ENCODE results near the gene UBAC1.
"Not testable (repeated sequence)": the region's sequence is repeated elsewhere in the genome, so short reads cannot be mapped to it uniquely, and the experiment has no call there.

The UBAC1 gene

GRCh38 chr9:135978642-135979546 lies 17.7 kb upstream of the UBAC1 start:
- no peak for DNase-seq (ENCODE audit: low read depth)

DNA sequence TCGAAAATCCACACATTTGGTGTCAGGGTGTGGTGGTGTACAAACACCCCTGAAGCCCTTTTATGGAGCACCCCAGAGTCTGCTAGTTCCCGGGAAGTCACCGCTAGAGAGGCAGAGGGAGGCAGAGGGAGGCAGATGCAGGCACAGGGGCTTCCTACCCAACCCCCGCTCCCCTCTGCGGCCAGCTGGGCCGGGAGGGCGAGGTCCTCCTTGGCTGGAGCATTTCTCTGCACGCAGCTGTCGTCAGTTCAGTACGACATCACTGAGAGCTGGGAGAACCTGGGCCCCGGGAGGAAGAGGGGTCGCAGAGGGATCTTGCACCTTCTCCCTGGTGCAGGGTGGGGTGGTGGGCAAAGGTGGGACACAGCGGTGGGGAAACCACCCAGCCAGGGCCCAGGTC lies 15.8 kb upstream of the UBAC1 start:
- no peak for DNase-seq (ENCODE audit: low read depth)

- no peak for DNase-seq (ENCODE audit: low read depth)
These were observed 15.4 kb upstream of the UBAC1 start for GRCh38 chr9:135976531-135976930.

GRCh38 chr9:135975834-135976233 lies 14.7 kb upstream of the UBAC1 start:
- DNase-seq (ENCODE audit: low read depth): no peak

- no peak for DNase-seq (ENCODE audit: low read depth)
These were observed 13.0 kb upstream of the UBAC1 start for GRCh38 chr9:135974220-135974573.

DNA sequence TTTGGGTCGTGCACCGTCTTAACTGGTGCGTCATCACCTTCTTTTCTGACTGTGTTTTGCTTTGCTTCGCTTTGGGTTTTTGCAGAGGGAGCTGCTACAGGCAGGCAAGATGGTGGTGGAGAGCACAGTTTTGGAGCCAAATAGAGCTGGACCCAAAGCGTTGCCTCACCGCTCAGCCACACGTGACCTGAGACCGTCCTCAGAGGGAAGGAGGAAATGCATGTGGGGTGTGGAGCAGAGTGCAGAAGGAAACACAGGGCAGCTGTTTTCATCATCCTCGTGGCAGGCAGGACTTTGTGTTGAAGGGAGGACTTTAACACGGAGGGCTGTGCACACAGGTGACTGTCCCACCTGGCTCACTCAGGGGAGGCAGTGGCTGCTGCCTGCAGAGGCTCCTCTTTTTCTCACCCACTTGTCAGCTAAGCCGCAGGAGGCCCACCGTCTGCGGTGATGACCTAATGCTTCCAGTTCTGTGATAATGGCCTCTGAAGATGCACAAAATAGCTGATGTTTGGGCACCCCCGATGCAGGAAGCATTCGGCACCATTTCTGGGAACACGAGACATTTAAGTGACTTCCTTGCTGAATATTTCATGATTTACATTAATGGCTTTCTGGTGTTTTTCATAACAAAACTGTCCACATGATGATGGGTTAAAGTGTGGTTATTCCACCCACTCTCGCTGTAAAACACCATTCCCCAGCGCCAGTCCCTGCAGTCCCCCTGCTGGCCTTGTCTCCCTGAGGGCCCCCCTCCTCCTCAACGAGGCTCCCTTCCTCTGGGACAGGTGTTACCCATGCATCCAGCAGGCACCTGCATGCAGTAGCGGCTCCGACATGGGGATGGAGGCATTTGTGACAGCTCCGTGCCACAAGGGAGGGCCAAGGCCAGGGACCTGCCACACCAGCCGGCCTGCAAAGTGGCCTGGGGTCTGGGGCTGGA lies 12.4 kb upstream of the UBAC1 start:
- DNase-seq (ENCODE audit: low read depth): no peak

GRCh38 chr9:135971892-135972291 lies 10.7 kb upstream of the UBAC1 start:
- DNase-seq (ENCODE audit: low read depth): no peak

DNA sequence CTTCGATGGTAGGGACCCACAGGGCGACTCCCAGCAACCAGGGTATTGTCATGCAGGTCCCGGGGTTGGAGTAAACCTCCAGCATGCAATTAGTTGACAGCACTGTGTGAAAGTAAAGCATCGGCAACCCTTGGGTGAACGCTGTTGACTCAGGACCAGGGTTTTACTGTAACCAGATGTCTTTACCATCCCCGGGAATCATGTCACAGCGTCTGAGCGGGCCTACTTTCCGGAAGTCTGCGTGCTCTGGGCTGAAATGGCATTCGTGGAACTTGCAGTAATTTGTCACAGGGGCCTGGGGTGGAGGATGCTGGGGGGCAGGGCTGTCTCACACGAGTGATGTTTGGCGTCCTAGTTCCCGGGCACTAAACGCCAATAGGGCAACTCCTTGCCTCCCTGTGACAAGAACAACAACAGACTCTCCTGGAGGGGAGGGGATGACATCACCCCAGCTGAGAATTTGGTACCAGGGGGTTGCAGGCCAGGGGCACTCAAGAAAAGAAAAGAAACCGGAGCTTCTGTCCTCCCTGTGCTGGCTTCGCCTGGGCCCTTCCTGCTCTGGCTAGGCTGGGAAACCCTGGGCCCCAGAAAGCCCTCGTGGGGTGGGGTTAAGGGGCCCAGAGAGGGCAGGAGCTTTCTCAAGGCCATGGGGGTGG lies 10.1 kb upstream of the UBAC1 start:
- DNase-seq (ENCODE audit: low read depth): no peak

DNA sequence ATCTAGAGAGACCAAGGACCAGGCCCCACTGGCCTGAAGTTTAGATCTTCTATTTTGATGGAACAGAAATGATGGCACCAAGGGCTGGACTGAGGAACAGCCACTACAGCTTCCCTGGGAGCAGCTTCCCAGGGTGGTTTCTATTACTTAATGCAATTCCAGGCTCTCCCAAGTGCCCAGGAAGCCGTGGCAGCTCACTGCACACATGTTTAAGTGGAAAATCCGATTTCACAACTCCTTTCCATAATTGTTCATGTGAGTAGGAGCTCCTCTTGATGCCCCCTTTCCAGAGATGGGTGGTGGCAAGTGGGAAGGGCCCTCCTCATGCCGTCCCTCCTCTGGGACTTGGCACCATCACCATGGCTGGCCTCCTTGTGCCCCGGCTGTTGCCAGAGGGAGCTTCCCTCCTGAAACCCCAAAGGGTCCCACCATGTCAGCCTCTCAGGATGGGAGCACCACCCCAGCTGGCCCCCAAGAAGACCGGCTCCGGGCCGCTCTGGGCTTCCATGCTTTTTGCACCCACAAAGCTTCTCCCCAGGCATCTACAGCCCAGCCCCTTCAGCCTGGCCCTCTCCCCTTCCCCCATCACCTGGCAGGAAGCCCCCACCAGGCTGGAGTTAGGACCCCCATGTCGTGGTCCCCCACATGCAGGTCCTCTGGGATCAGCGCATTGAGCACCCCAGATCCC lies 9.1 kb upstream of the UBAC1 start:
- no peak for DNase-seq (ENCODE audit: low read depth)

DNA sequence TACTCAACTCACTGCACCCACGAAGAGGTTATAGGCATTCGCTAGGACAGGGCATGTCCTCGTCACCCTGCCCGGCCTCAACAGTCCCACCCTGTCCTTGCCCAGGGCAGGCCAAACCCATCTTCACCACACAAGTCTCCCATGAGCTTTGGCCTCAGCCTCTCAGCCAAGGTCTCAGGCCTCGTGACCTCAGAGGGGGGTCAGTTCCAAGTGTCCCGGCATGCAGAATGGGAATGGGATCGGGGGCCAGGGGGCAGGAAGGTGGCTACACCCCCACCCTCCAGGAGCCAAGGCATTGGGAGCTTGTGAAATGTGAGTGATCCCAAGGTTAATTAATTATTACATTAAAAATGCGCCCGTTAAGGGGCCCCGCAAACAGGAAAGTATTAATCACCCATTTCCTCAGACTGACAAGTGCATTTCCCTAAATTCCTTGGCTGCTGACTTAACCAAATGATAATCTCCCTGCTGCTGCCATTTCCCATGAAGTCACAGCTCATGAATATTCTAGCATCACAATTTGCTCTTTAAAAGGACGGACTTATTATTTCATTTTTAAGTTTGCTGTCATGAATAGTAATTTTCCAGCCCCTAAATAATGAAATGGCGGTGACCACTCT lies 8.0 kb upstream of the UBAC1 start:
- DNase-seq (ENCODE audit: low read depth): no peak

DNA sequence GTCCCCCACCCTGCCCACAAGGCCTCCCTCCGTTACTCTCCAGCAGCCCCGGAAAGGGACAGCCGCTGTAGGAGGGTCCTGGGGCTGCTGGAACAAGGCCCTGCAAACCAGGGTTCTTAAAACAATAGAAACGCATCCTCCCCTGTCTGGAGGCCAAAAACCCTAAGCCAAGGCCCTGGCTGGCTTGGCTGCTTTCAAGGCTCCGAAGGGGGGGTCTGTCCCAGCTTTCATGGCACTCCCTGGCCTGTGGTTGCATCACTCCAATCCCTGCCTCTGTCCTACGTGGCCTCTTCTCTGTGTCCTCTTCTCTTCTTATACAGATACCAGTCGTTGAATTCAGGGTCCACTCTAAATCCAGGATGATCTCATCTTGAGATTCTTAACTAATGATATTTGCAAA lies 7.4 kb upstream of the UBAC1 start:
- DNase-seq (ENCODE audit: low read depth): no peak

DNA sequence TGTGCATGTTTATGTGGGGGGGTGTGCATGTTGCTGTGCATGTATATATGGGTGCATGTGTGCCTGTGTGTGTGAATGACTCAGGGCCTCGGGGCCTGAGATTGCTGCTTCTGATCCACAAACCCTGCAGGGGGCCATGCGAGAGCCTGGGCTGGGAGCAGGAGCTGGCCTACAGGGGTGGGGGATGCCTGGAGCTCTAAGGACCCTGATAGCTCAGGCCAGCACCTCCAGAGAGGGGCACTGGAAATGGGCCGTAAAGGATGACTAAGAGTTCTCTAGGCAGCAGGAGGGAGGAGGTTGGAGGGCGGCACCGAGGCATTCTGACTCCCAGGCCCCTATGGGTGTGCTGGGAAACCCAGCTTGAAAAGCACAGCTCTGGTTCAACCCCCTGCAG lies 6.9 kb upstream of the UBAC1 start:
- no peak for DNase-seq (ENCODE audit: low read depth)

DNA sequence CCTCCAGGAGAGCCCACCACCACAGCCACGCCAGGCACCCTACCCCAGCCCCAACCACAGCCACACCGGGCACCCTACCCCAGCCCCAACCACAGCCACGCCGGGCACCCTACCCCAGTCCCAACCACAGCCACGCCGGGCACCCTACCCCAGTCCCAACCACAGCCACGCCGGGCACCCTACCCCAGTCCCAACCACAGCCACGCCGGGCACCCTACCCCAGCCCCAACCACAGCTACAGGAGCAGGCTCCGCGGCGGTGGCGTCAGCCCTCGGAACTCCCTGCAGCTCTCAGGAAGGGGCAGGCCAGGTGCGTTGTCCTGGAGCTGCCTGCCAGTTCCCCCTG lies 5.7 kb upstream of the UBAC1 start:
- not testable (repeated sequence) for DNase-seq (ENCODE audit: low read depth)

DNA sequence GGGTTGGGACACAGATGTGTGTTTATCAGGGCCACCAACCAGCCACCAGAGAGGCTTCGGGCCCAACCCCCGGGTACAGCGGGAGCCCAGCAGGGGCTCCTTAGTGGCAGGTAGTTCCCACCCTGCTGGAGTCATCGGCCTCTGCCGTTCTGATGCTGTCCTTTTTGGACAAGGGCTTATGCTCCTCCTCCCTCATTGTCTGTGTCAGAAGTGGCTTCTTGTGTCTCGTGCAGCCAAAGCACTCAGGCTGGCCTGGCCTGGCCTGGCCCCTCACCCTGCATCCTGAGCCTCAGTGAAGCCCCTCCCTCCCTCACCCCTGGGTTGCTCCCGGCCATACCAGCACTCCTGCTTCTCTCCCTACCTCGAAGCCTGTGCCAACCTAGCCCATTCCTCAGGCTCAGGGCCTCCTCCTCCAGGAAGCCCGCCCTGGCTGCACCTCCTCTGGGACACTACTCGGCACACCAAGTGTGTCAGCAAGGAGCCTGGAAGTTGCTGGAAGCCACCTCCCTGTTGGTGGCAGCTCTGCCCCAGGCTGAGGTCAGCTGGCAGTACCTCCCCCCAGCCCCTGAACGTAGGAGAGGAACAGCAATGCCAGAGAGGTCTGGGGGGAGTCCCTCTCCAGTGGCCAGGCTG lies 4.1 kb upstream of the UBAC1 start:
- DNase-seq (ENCODE audit: low read depth): no peak

DNA sequence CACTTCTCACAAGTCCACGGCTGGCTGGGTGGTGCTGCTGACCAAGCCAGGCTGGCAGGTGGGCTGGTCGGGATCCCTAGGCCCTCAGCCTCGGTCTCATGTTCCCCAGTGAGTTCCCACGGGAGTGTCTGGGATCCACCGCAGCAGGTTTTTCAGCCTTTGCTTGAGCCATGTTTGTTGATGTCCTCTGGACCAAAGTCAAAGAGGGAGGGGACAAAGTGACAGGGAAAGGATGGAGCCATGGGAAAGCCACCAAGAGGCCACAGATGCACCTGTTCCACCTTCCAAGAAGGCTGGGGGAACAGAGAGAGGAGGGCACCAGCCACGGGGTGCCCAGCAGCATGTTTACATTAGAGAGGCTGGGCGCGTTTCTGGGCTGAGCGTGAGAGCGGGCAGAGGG lies 2.8 kb upstream of the UBAC1 start:
- no peak for DNase-seq (ENCODE audit: low read depth)

DNA sequence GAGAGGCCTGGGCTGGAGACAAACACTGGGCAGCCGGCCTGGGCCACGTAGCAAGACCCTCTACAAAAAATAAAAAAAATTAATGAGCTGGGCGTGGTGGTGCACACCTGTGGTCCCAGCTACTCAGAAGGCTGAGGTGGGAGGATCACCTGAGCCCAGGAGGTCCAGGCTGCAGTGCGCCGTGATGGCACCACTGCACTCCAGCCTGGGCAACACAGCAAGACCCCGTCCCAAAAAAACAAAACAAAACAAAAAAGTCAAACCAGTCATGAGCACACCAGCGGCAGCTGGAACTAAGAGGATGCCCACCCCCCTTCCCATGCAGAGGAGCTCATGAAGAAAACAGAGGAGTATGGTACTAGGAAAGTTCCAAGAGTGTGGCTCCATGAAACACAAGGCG lies 2.2 kb upstream of the UBAC1 start:
- DNase-seq (ENCODE audit: low read depth): no peak

DNA sequence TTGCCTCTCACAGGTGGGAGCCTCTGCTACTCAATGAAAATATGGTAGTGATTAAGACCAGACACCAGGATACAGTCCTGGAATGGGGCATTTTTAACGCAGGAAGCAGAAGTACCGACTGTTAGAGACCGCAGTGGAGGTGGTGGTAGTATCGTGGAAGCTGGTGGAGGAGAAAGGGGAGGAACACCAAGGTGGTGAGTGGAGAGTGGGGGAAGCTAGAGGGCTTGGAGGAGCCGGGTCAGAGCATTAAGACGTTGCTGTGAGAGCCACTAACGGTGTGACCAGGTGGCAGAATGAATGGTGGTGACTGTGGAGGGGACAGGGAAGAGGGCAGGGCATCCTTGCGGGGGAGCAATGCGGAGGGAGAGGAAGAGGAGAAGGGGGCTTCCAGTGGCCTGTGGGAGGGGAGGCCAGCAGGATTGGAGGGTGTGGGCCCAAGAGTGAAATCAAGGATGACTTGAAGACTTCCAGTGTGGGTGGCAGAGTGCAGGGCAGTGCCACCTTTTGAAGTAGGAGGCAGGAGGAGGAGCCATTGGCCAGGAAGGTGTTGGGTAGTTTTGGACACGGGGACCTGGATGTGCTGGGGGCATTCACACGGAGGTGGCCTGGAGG lies 1.6 kb upstream of the UBAC1 start:
- DNase-seq (ENCODE audit: low read depth): no peak

DNA sequence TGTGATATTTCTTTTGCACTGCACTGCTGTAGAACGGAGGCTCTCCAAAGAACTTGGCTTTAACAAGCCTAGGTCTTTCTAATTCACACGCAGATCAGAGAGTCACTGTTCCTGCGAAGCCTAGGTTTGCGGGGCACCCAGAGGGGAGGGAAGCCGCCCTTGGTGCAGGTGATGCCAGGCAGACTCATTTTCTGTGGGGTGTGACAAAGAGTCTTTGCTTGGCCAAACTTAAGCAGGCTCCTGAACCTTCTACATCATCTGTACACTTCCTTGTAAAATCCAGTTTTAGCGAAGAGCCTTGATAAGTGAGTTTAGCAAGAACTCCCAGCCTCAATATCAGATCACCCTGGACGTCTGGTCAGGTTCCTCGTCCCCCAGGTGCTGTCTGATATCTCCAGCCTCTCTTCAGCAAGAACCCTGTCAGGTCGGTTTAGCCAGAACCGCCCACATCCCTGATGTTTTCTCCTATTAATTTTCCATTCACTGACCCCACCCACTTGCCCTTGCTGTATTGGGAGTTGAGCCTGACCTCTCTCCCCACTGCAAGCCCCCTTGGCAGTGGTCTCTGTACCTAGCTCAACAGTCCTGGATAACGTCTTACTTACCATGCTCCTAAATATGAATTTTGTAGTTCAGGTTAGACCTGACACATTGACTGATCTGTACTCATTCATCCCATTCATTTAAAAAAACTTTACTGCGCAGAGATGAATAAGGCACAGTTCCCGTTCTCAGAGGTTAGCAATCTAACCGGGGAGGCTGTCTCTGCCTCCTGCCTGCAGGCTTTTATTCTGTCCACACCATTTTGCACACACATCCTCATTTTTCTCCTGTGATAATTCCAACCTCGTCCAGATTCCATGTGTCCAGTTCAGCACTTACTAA lies 880 bp upstream of the UBAC1 start:
- no peak for DNase-seq (ENCODE audit: low read depth)

DNA sequence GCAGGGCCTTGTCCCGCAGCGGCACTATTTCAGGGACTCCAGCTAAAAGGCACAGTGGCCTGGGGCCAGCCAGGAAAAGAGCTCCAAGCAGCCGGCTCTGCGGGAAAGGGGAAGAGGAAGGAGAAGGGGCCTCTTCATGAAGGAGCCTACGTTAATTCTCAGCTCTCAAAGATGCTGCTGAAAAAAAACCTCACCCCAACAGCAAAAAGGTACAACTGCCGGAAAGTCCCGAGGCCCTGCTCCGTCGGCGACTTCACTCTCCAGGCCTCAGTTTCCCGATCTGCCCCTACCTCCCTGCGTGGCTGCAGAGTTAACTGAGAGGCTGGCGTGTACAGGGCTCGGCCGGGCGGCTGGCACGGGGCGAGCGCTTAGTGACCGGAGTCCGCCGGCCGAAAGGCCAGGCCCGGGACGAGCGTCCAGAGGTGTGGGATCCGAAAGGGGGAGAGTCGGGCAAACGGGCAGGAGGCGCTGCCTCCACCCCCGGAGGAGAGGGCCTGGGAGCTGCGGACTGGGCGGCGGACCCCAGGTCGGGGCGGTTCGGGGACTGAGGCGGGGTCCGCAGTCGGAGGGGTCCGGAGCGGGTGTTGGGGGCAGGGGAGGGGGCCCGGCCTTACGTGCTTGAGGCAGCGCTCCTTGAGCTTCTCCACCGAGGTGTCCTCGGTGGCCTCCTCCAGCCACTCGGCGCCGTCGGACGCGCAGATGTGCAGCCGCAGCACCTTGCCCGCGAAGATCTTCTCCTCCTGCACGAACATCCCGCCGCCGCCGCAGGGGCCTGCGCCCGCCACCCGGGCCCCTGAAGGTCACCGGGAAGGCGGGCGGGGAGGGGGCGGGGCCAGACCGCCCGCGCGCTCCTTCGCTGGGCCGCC lies 529 bp downstream of the UBAC1 start:
- no peak for DNase-seq (ENCODE audit: low read depth)
